ENCODE data around the gene WNT3. TPM values are rescaled to one million over a fixed set of nuclear protein-coding genes. Genes with fewer than 3 reads are reported as not detected.

The WNT3 gene
- total RNA-seq, 1 donor from 2014 or later: 2.7 TPM

- ATAC-seq: no peak
- DNase-seq (ENCODE audit: low spot score): no peak
Measured at GRCh38 chr17:46736100-46736499, 82.4 kb downstream of the WNT3 start.

GRCh38 chr17:46733837-46734475 lies 84.5 kb downstream of the WNT3 start:
- ATAC-seq (no peak), DNase-seq (ENCODE audit: low spot score) (no peak)

- ATAC-seq: no peak
- no peak for DNase-seq (ENCODE audit: low spot score)
Measured at GRCh38 chr17:46732754-46733398, 85.6 kb downstream of the WNT3 start.

- DNase-seq (ENCODE audit: low spot score) (no peak), ATAC-seq (no peak)
Measured at GRCh38 chr17:46732160-46732559, 86.3 kb downstream of the WNT3 start.

- DNase-seq (ENCODE audit: low spot score) (no peak), ATAC-seq (no peak)
Measured at GRCh38 chr17:46730679-46731078, 87.8 kb downstream of the WNT3 start.

- DNase-seq (ENCODE audit: low spot score) (no peak), ATAC-seq (no peak)
Measured at GRCh38 chr17:46730026-46730425, 88.5 kb downstream of the WNT3 start.

GRCh38 chr17:46727572-46728348 lies 90.7 kb downstream of the WNT3 start:
- DNase-seq (ENCODE audit: low spot score) (no peak), ATAC-seq (no peak)

- ATAC-seq (no peak), DNase-seq (ENCODE audit: low spot score) (no peak)
Measured at GRCh38 chr17:46726206-46726605, 92.3 kb downstream of the WNT3 start.

- ATAC-seq: no peak
Measured at GRCh38 chr17:46722662-46723285, 95.7 kb downstream of the WNT3 start.

GRCh38 chr17:46720408-46720807 lies 98.1 kb downstream of the WNT3 start:
- DNase-seq (ENCODE audit: low spot score) (no peak), ATAC-seq (no peak)

More at GRCh38 chr17:46722662-46723285, 95.7 kb downstream of the WNT3 start:
- DNase-seq (ENCODE audit: low spot score): no peak

GRCh38 chr17:46719891-46720290 lies 98.6 kb downstream of the WNT3 start:
- no peak for ATAC-seq

GRCh38 chr17:46717999-46718398 lies 100.5 kb downstream of the WNT3 start:
- DNase-seq (ENCODE audit: low spot score): no peak
- ATAC-seq: no peak

More at GRCh38 chr17:46719891-46720290, 98.6 kb downstream of the WNT3 start:
- DNase-seq (ENCODE audit: low spot score): no peak

Other genes starting within 250 kb of the WNT3 start
- gene ARL17A, start 239.0 kb downstream of the WNT3 start, total RNA-seq: 9.6 TPM
- 23.1 TPM for gene NSF, start 228.0 kb downstream of the WNT3 start, total RNA-seq
- not detected for gene WNT9B, start 32.9 kb upstream of the WNT3 start, total RNA-seq
- 28.1 TPM for gene GOSR2, start 104.5 kb upstream of the WNT3 start, total RNA-seq
- gene RPRML, start 160.6 kb upstream of the WNT3 start, total RNA-seq: not detected